GM23248 (cell line): ENCODE data around the gene ZBED2.

Source experiments
- EZH2 ChIP-seq: fragments of 200-600 bp; sonication (generic); IDR thresholded peaks from 2 replicates; pipeline ENCODE4 v1.6.1; 2018; ENCODE audit warnings: antibody characterized with exemption, mild to moderate bottlenecking; ENCODE audit not compliant: insufficient read depth, poor library complexity, severe bottlenecking
- EZH2phosphoT487 ChIP-seq: fragments of 200-600 bp; sonication (generic); IDR thresholded peaks from 2 replicates; pipeline ENCODE4 v1.6.1; 2018; ENCODE audit warnings: antibody characterized with exemption, moderate library complexity, mild to moderate bottlenecking, low read depth; ENCODE audit not compliant: insufficient read depth

- TF ChIP-seq EZH2 (no peak), EZH2phosphoT487 (no peak)
These were observed 13.0 kb downstream of the ZBED2 start for GRCh38 chr3:111582120-111582474.
